OCI-LY1 (cell line): ENCODE results near the gene GPR176.

Source experiments
- EZH2 ChIP-seq: fragments of 200-600 bp; sonication (generic), shearing (Covaris generic); IDR thresholded peaks from 2 replicates; pipeline ENCODE4 v1.8.0; 2017; ENCODE audit warnings: borderline replicate concordance, mixed run types, mild to moderate bottlenecking, antibody characterized with exemption, low read length, moderate library complexity, mixed read lengths
- TF ChIP-seq, protein P1 (sequence below): fragments of 200-600 bp; sonication (generic), shearing (Covaris generic); IDR thresholded peaks from 2 replicates; pipeline ENCODE4 v1.5.1; 2017; ENCODE audit warnings: mild to moderate bottlenecking, antibody characterized with exemption, low read length, moderate library complexity, mixed read lengths

DNA sequence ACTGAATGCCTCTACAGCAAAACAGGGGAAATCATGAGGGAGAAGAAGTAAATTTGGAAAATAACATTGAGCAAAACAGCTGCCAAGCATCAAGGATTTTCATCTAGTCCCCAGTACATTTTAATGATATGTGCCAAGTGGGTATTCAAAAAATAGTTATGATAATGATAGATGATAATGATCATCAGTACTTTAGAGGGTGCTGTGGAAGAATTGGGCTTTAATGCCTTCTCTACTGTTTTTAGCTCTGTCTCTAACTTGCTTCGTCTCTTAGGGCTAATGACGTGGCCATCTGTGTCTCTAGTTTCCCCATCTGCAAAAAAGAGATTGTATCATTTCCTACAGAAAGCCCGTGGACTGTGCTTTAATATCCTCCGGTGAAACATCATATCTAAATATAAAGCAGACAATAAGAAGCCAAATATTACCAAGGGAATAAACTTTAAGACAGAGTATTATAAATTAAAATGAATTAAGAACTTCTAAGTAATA lies 127.2 kb downstream of the GPR176 start:
- TF ChIP-seq EZH2: no peak
- TF ChIP-seq, protein P1, sequence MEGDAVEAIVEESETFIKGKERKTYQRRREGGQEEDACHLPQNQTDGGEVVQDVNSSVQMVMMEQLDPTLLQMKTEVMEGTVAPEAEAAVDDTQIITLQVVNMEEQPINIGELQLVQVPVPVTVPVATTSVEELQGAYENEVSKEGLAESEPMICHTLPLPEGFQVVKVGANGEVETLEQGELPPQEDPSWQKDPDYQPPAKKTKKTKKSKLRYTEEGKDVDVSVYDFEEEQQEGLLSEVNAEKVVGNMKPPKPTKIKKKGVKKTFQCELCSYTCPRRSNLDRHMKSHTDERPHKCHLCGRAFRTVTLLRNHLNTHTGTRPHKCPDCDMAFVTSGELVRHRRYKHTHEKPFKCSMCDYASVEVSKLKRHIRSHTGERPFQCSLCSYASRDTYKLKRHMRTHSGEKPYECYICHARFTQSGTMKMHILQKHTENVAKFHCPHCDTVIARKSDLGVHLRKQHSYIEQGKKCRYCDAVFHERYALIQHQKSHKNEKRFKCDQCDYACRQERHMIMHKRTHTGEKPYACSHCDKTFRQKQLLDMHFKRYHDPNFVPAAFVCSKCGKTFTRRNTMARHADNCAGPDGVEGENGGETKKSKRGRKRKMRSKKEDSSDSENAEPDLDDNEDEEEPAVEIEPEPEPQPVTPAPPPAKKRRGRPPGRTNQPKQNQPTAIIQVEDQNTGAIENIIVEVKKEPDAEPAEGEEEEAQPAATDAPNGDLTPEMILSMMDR: no peak
